HepG2 (cell line): Measurements from ENCODE around the gene ZNF148. TPM values are rescaled to one million over a fixed set of nuclear protein-coding genes. Genes with fewer than 3 reads are reported as not detected.

Experiments used
- ATAC-seq: fragments of 200-7000 bp; cut with Tn5 transposase; 3 replicates; pipeline ENCODE4 v1.9.1; 2020; ENCODE audit warnings: mild to moderate bottlenecking, moderate library complexity
- BruUV-seq: library from RNA; stranded (reverse); fragments of 400-500 nt; replicated peaks from 2 replicates; lab custom pipeline; 2021; lab: Mats Ljungman, UMichigan
- CTCF ChIA-PET: fragments of 300-600 bp; formaldehyde crosslinking; extraction: SDS; loops from one replicate; lab custom pipeline; 2021; ENCODE audit warnings: low total read pairs, inconsistent platforms, low intra/inter-chr PET ratio; lab: Yijun Ruan, JAX
- POLR2A ChIA-PET: fragments of 350-600 bp; sonication (Branson Sonifier 250); formaldehyde crosslinking; loops from one replicate; lab custom pipeline; 2020; ENCODE audit warnings: antibody characterized with exemption, inconsistent platforms; lab: Yijun Ruan, JAX
- DNase-seq: peaks from one replicate; pipeline ENCODE4 v3.0.0-alpha.2; 2015; ENCODE audit warnings: low spot score
- FAIRE-seq: peaks from 3 replicates; lab custom pipeline; 2011; peaks lifted over from hg19 to GRCh38; lab: Jason Lieb, UNC
- H2AFZ ChIP-seq: one replicate; pipeline ENCODE4 v1.6.1; 2011; ENCODE audit warnings: low read length, inconsistent platforms
- H3K27ac ChIP-seq: fragments of 300-600 bp; 3 replicates; pipeline ENCODE4 v1.8.0; 2011; ENCODE audit warnings: mixed run types, mild to moderate bottlenecking, mixed read lengths, low read length, inconsistent platforms; ENCODE audit not compliant: insufficient read depth; ENCODE audit errors: extremely low read length
- H3K27me3 ChIP-seq, 2 experiments: fragments of 200-600 bp in 1 of 2; 2 replicates in 1 of 2; 3 replicates in 1 of 2; pipeline versions ENCODE4 v1.6.0 to v1.8.0; 2011; ENCODE audit warnings: low read length in 2 of 2, mild to moderate bottlenecking in 2 of 2, moderate library complexity in 2 of 2, inconsistent platforms in 1 of 2; ENCODE audit not compliant: insufficient read depth in 2 of 2, control insufficient read depth in 1 of 2
- H3K36me3 ChIP-seq, 2 experiments: fragments of 200-600 bp in 1 of 2; replicated peaks in 1 of 2; 2 replicates in 1 of 2; 3 replicates in 1 of 2; pipeline versions ENCODE4 v1.5.1 to v1.8.0; 2011; ENCODE audit warnings: low read length in 2 of 2, inconsistent platforms in 1 of 2; ENCODE audit not compliant: insufficient read depth in 2 of 2, control insufficient read depth in 1 of 2
- H3K4me1 ChIP-seq: 2 replicates; pipeline ENCODE4 v1.5.1; 2012; ENCODE audit warnings: low read length, inconsistent platforms; ENCODE audit not compliant: insufficient read depth
- H3K4me2 ChIP-seq: 2 replicates; pipeline ENCODE4 v1.6.0; 2011; ENCODE audit warnings: low read depth, low read length, inconsistent platforms
- H3K4me3 ChIP-seq, 3 experiments: fragments of 200-600 bp in 1 of 3; sonication (generic), shearing (Covaris generic) in 1 of 3; replicated peaks in 1 of 3; 2 replicates each; pipeline ENCODE4 v1.5.1; 2011 to 2016; ENCODE audit warnings: low read length in 3 of 3, inconsistent platforms in 2 of 3, low read depth in 2 of 3, mild to moderate bottlenecking in 2 of 3, control low read depth in 1 of 3, mixed read lengths in 1 of 3; ENCODE audit not compliant: insufficient read depth in 1 of 3
- H3K79me2 ChIP-seq: one replicate; pipeline ENCODE4 v1.6.1; 2011; ENCODE audit warnings: low read length, inconsistent platforms; ENCODE audit not compliant: insufficient read depth
- H3K9ac ChIP-seq: 2 replicates; pipeline ENCODE4 v1.6.0; 2011; ENCODE audit warnings: mild to moderate bottlenecking, low read depth, low read length, inconsistent platforms; ENCODE audit not compliant: insufficient read depth
- H3K9me3 ChIP-seq: 2 replicates; pipeline ENCODE4 v1.5.1; 2012; ENCODE audit warnings: mild to moderate bottlenecking, low read length
- H4K20me1 ChIP-seq: 2 replicates; pipeline ENCODE4 v1.6.0; 2011; ENCODE audit warnings: inconsistent platforms, mild to moderate bottlenecking, low read length, moderate library complexity; ENCODE audit not compliant: insufficient read depth
- IKZF1 ChIP-seq: fragments of 450-650 bp; IDR thresholded peaks from 2 replicates; pipeline ENCODE4 v1.7.1; 2016
- KDM3A ChIP-seq: IDR thresholded peaks from 2 replicates; pipeline ENCODE4 v1.6.1; 2018; ENCODE audit warnings: low read depth, missing compliant biosample characterization
- MBNL3 ChIP-seq: fragments of 250-450 bp; sonication (Bioruptor Pico); conservative IDR thresholded peaks from 2 replicates; pipeline ENCODE4 v1.8.0; 2022; ENCODE audit warnings: mild to moderate bottlenecking, inconsistent platforms
- NFE2L2 ChIP-seq: fragments of 150-350 bp; IDR thresholded peaks from 2 replicates; pipeline ENCODE4 v1.6.1; 2014; ENCODE audit warnings: low read length
- RXRB ChIP-seq: IDR thresholded peaks from 2 replicates; pipeline ENCODE4 v1.6.1; 2016; ENCODE audit warnings: borderline replicate concordance, missing genetic modification reagents, missing compliant biosample characterization
- SKI ChIP-seq: fragments of 450-650 bp; IDR thresholded peaks from one replicate; pipeline ENCODE4 v1.6.1; 2018; ENCODE audit warnings: mild to moderate bottlenecking; ENCODE audit not compliant: partially characterized antibody
- SP5 ChIP-seq: IDR thresholded peaks from 2 replicates; pipeline ENCODE4 v1.6.1; 2016; ENCODE audit warnings: low read depth, borderline replicate concordance
- ZNF703 ChIP-seq: sonication (generic); formaldehyde crosslinking; IDR thresholded peaks from 2 replicates; pipeline ENCODE4 v1.5.1; 2020; ENCODE audit warnings: missing genetic modification reagents, mild to moderate bottlenecking, moderate library complexity, borderline replicate concordance
- WGBS: methylation state at CpG from one replicate; pipeline ENCODE4 v1.1.6; 2017; ENCODE audit warnings: low lambda C conversion rate; 5-methylcytosine and 5-hydroxymethylcytosine counted together
- in situ Hi-C: cut with HindIII; loops from 2 replicates; pipeline ENCODE4 v1.10.0; 2017; ENCODE audit warnings: low pct_unique_long_range_greater_than_20kb; ENCODE audit not compliant: extremely low pct_ligation_motif_present
- intact Hi-C: fragments of 100-400 bp; cut with micrococcal nuclease; formaldehyde crosslinking; loops from one replicate; pipeline ENCODE4 v1.10.0; 2022; ENCODE audit not compliant: unreplicated experiment
- polyA plus RNA-seq, 8 experiments: library from polyadenylated mRNA; depleted of rRNA in 3 of 8; stranded (reverse) in 7 of 8; unstranded in 1 of 8; fragments of >200 nt; fragmentation: Illumina TruSeq in 4 of 8; extraction: Trizol in 4 of 8; gene quantifications; 2 replicates each; pipeline versions ENCODE4 v1.2.1 to v1.2.3, GENCODE V29; 2011 to 2016; ENCODE audit warnings: low read depth in 4 of 8, missing spikeins in 1 of 8, mixed read lengths in 1 of 8; ENCODE audit not compliant: insufficient read depth in 1 of 8
- total RNA-seq, 5 experiments: library from RNA; depleted of rRNA; stranded (reverse); fragments of >200 nt; fragmentation: Illumina TruSeq; extraction: Trizol; gene quantifications; 2 replicates each; pipeline ENCODE4 v1.2.3, GENCODE V29; 2016; ENCODE audit warnings: low read depth in 1 of 5
- TF ChIP-seq, protein P1 (sequence below): sonication (generic); formaldehyde crosslinking; IDR thresholded peaks from 2 replicates; pipeline ENCODE4 v1.4.0; 2020; ENCODE audit warnings: mild to moderate bottlenecking, missing genetic modification reagents
- TF ChIP-seq, protein P2 (sequence below): sonication (generic); formaldehyde crosslinking; IDR thresholded peaks from 2 replicates; pipeline ENCODE4 v1.4.0; 2020; ENCODE audit warnings: missing genetic modification reagents, mild to moderate bottlenecking, borderline replicate concordance
- TF ChIP-seq, protein P3 (sequence below): sonication (generic); formaldehyde crosslinking; IDR thresholded peaks from 2 replicates; pipeline ENCODE4 v1.4.0; 2020; ENCODE audit warnings: low read depth, mild to moderate bottlenecking, missing genetic modification reagents

The ZNF148 gene
- total and polyA plus RNA-seq, 2 of the 13 experiments (the other 11 are each of a cell fraction or from before 2014, with no cell fraction given), result 10.6 to 36.1 TPM

DNA sequence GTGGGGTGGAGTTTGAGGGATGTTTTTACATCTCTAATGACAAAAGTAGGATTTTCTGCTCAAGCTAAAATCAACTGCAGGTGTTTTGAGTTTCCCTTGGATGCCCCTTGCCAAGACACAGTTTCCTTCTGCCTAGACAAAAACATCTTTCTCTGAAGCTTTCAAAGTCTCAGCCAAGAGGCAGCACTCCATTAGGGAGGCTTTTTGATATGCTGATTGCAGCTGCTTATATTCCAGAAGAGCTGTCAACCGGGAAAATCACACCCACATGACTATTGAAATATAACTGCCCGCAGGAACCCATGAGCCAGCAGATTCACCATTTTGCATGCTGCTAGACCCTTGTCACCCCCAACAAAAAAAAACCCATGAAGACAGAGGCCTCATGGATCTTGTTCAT is 27.5 kb upstream of the ZNF148 start:
- H3K36me3 ChIP-seq, result no peaks in the 10 kb centered on the region
- H4K20me1 ChIP-seq, result no peaks in the 10 kb centered on the region
- H3K79me2 ChIP-seq, result no peaks in the 10 kb centered on the region
- FAIRE-seq (no peak), DNase-seq (no peak), ATAC-seq (no peak)
- CTCF ChIA-PET, result no interaction called here
- H3K4me2 ChIP-seq, result no peak overlapping the region
- no TSS peak for BruUV-seq
- in situ Hi-C loops (no loop called here), intact Hi-C loops (no loop called here)
- H2AFZ ChIP-seq, result no peak overlapping the region
- H3K4me1 ChIP-seq, result no peaks in the 10 kb centered on the region
- WGBS, result 95% methylated on average over 2 of the region's 2 CpGs
- no peak overlapping the region for H3K27ac ChIP-seq
- no peaks in the 10 kb centered on the region for H3K9me3 ChIP-seq
- TF ChIP-seq ZNF703 (CRISPR knock-in tag), result no peak
- TF ChIP-seq IKZF1, result no peak
- no peak for TF ChIP-seq NFE2L2
- TF ChIP-seq, protein P1, sequence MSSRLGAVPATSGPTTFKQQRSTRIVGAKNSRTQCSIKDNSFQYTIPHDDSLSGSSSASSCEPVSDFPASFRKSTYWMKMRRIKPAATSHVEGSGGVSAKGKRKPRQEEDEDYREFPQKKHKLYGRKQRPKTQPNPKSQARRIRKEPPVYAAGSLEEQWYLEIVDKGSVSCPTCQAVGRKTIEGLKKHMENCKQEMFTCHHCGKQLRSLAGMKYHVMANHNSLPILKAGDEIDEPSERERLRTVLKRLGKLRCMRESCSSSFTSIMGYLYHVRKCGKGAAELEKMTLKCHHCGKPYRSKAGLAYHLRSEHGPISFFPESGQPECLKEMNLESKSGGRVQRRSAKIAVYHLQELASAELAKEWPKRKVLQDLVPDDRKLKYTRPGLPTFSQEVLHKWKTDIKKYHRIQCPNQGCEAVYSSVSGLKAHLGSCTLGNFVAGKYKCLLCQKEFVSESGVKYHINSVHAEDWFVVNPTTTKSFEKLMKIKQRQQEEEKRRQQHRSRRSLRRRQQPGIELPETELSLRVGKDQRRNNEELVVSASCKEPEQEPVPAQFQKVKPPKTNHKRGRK (CRISPR knock-in tag), result no peak
- no peak for TF ChIP-seq MBNL3 (CRISPR knock-in tag)
- no peak for TF ChIP-seq RXRB
- no peak for TF ChIP-seq KDM3A
- TF ChIP-seq SKI, result no peak
- TF ChIP-seq SP5 (CRISPR knock-in tag), result no peak
- TF ChIP-seq, protein P2, sequence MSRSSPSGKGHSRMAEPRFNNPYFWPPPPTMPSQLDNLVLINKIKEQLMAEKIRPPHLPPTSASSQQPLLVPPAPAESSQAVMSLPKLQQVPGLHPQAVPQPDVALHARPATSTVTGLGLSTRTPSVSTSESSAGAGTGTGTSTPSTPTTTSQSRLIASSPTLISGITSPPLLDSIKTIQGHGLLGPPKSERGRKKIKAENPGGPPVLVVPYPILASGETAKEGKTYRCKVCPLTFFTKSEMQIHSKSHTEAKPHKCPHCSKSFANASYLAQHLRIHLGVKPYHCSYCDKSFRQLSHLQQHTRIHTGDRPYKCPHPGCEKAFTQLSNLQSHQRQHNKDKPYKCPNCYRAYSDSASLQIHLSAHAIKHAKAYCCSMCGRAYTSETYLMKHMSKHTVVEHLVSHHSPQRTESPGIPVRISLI (CRISPR knock-in tag), result no peak
- TF ChIP-seq, protein P3, sequence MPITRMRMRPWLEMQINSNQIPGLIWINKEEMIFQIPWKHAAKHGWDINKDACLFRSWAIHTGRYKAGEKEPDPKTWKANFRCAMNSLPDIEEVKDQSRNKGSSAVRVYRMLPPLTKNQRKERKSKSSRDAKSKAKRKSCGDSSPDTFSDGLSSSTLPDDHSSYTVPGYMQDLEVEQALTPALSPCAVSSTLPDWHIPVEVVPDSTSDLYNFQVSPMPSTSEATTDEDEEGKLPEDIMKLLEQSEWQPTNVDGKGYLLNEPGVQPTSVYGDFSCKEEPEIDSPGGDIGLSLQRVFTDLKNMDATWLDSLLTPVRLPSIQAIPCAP, result no peak
- POLR2A ChIA-PET, result no interaction called here
- H3K27me3 ChIP-seq, result no peaks in the 10 kb centered on the region
- no peak overlapping the region for H3K9ac ChIP-seq
- H3K4me3 ChIP-seq, result no peak overlapping the region
